NCI-H345 treated with DMSO at 0.1 percent for 48 hours (cell line): ENCODE data around the gene CYP3A4.
"Not testable (repeated sequence)": the region's sequence is repeated elsewhere in the genome, so short reads cannot be mapped to it uniquely, and the experiment has no call there.

Experiments
- DNase-seq: peaks from one replicate; lab custom pipeline; 2025; ENCODE audit not compliant: unreplicated experiment; lab: John Stamatoyannopoulos, UW

CYP3A4 gene

GRCh38 chr7:99784007-99784406 lies at the start of gene CYP3A4:
TSS of gene CYP3A4 (minus strand) at chr7:99784184. CDS start at chr7:99784081, 103 bp downstream.
- no peak for DNase-seq

- no peak for DNase-seq
Observed at GRCh38 chr7:99833289-99833877, 49.4 kb upstream of the CYP3A4 start.

GRCh38 chr7:99831595-99831994 lies 47.6 kb upstream of the CYP3A4 start:
- no peak for DNase-seq

- DNase-seq = no peak
Observed at GRCh38 chr7:99829524-99830160, 45.7 kb upstream of the CYP3A4 start.

- DNase-seq = no peak
Observed at GRCh38 chr7:99828811-99829210, 44.8 kb upstream of the CYP3A4 start.

GRCh38 chr7:99827040-99827778 lies 43.2 kb upstream of the CYP3A4 start:
- no peak for DNase-seq

- DNase-seq = no peak
Observed at GRCh38 chr7:99825873-99826272, 41.9 kb upstream of the CYP3A4 start.

GRCh38 chr7:99825452-99825851 lies 41.5 kb upstream of the CYP3A4 start:
- no peak for DNase-seq

- DNase-seq = no peak
Observed at GRCh38 chr7:99824091-99824490, 40.1 kb upstream of the CYP3A4 start.

GRCh38 chr7:99822731-99823718 lies 39.0 kb upstream of the CYP3A4 start:
- no peak for DNase-seq

- no peak for DNase-seq
Observed at GRCh38 chr7:99820408-99821027, 36.5 kb upstream of the CYP3A4 start.

- no peak for DNase-seq
Observed at GRCh38 chr7:99808766-99809165, 24.8 kb upstream of the CYP3A4 start.

GRCh38 chr7:99806839-99807478 lies 23.0 kb upstream of the CYP3A4 start:
- DNase-seq = no peak

GRCh38 chr7:99805641-99806040 lies 21.7 kb upstream of the CYP3A4 start:
- DNase-seq = no peak

GRCh38 chr7:99803118-99803517 lies 19.1 kb upstream of the CYP3A4 start:
- DNase-seq = not testable (repeated sequence)

- not testable (repeated sequence) for DNase-seq
Observed at GRCh38 chr7:99801407-99801806, 17.4 kb upstream of the CYP3A4 start.

- DNase-seq = no peak
Observed at GRCh38 chr7:99798972-99799371, 15.0 kb upstream of the CYP3A4 start.

- DNase-seq = not testable (repeated sequence)
Observed at GRCh38 chr7:99795864-99796263, 11.9 kb upstream of the CYP3A4 start.

GRCh38 chr7:99794585-99795502 lies 10.9 kb upstream of the CYP3A4 start:
- no peak for DNase-seq
